ENCODE data around the gene MPC2. TPM values are rescaled to one million over a fixed set of nuclear protein-coding genes. Genes with fewer than 3 reads are reported as not detected.
A peak's percentile ranks its signal among the peaks of the same experiment; 100 is the strongest.

The MPC2 gene
- total RNA-seq, 1 experiment from 2014 or later, result 49.9 TPM

GRCh38 chr1:167938080-167938636 is 1.3 kb upstream of the MPC2 start:
- intact Hi-C loops (cut with micrococcal nuclease), result no loop called here
- ChIA-PET RAD21 (ENCODE audit: low non-redundant PET in 1 of 2, low total read pairs in 2 of 2, uncharacterized antibody in 2 of 2, unreplicated experiment in 2 of 2) (no interaction called here), POLR2A (interaction anchor here (1.5 kb wide), 1 partner anchor 8 kb away, joined by 5 read pairs; no protein-coding TSS in a partner anchor), CTCF (no interaction called here)
- H4K20me1 ChIP-seq (ENCODE audit: insufficient read depth), result no peaks in the 10 kb centered on the region
- no peaks in the 10 kb centered on the region for H3K27me3 ChIP-seq (ENCODE audit: insufficient read depth, low read length)
- no peaks in the 10 kb centered on the region for H3K9me2 ChIP-seq (ENCODE audit: insufficient read depth)
- peak overlapping the region; percentile 76; the same call in 1 of the 2 replicates for H3K27ac ChIP-seq (ENCODE audit: low read depth, low read length)
- no peak for ATAC-seq
- peak overlapping the region; percentile 94 for H3K4me2 ChIP-seq (ENCODE audit: low read length)
- peak overlapping the region; percentile 86 for H3K9ac ChIP-seq (ENCODE audit: low read length)
- BruUV-seq (replicated peaks), result TSS peak; percentile 52
- peak overlapping the region; percentile 79 to 87 for H3K4me3 ChIP-seq (replicated peaks in 1 of 2; ENCODE audit: low read depth in 1 of 2, low read length in 2 of 2)
- no peak for DNase-seq (ENCODE audit: low read depth, low spot score)
- no peaks in the 10 kb centered on the region for H3K36me3 ChIP-seq (ENCODE audit: control insufficient read depth in 1 of 2, insufficient read depth in 2 of 2, low read length in 2 of 2)
- no peak overlapping the region for H2AFZ ChIP-seq (ENCODE audit: low read depth, low read length, poor library complexity, severe bottlenecking)
- peaks cover 10 to 24% of the 10 kb centered on the region in 2 experiments; a peak in 3 of 4 replicates for H3K4me1 ChIP-seq (ENCODE audit: control insufficient read depth in 1 of 2, insufficient read depth in 2 of 2, low read length in 2 of 2)
- TF ChIP-seq JUND (IDR thresholded peaks at IDR 0.05), result no peak
- no peak for TF ChIP-seq SP1 (IDR thresholded peaks at IDR 0.05; ENCODE audit: low read depth)
- TF ChIP-seq CBX3 (IDR thresholded peaks at IDR 0.05; ENCODE audit: low read depth), result no peak
- TF ChIP-seq TCF7L2 (IDR thresholded peaks at IDR 0.05; ENCODE audit: borderline replicate concordance, extremely low read depth, insufficient read depth, insufficient read length), result no peak
- TF ChIP-seq FOSL1 (IDR thresholded peaks at IDR 0.05; ENCODE audit: low read depth), result no peak
- TF ChIP-seq ZNF274 (IDR thresholded peaks at IDR 0.05; ENCODE audit: low read depth, low read length), result no peak
- no peak for TF ChIP-seq POLR2AphosphoS5 (IDR thresholded peaks at IDR 0.05; ENCODE audit: low read depth, low read length)
- TF ChIP-seq ELF1 (IDR thresholded peaks at IDR 0.05; ENCODE audit: borderline replicate concordance, low read depth), result no peak
- no peak for TF ChIP-seq SRF (IDR thresholded peaks at IDR 0.05; ENCODE audit: low read depth)
- no peak for TF ChIP-seq MAX (IDR thresholded peaks at IDR 0.05)
- TF ChIP-seq SIN3A (IDR thresholded peaks at IDR 0.05; ENCODE audit: low read depth), result no peak
- TF ChIP-seq REST (IDR thresholded peaks at IDR 0.05; ENCODE audit: low read depth), result no peak
- no peak for TF ChIP-seq EZH2 (IDR thresholded peaks at IDR 0.05)
- TF ChIP-seq YY1 (IDR thresholded peaks at IDR 0.05; ENCODE audit: extremely low read depth, insufficient replicate concordance, low read depth, low read length), result no peak
- peaks cover 81% of the 10 kb centered on the region for H3K79me2 ChIP-seq (ENCODE audit: insufficient read depth, low read length)
- H3K9me3 ChIP-seq (ENCODE audit: control insufficient read depth in 1 of 2, insufficient read depth in 1 of 2, low read depth in 1 of 2, low read length in 2 of 2), result no peaks in the 10 kb centered on the region

Measured in HCT116 (cell line).